ENCODE data around the gene UGGT1.

DNA sequence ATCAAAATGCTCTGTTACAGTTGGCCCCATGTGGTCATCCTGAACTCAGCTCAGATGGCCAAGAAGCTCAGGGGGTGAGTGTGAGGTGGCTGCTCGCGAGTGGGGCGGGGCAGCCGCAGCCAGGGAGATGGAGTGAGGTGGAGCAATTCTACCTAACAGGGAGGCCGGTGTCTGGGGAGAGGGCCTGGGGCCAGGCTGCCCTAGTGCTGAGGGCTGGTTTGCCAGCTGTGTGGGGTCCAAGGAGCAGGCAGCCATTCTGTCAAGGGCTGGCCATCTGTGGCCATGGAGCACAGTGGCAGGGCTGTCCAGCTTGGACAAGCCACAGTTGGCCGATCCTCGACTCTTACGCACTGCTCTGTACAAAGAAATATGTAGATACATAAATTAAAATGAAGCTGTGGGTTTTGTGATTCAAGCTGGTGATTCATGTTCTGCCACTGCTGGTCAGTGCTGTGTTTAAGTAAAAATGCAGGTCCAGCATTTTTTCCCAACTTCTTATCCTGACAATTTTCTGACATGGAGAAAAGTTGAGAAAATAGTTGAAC is 145.6 kb downstream of the UGGT1 start:
- TF ChIP-seq, protein P1, sequence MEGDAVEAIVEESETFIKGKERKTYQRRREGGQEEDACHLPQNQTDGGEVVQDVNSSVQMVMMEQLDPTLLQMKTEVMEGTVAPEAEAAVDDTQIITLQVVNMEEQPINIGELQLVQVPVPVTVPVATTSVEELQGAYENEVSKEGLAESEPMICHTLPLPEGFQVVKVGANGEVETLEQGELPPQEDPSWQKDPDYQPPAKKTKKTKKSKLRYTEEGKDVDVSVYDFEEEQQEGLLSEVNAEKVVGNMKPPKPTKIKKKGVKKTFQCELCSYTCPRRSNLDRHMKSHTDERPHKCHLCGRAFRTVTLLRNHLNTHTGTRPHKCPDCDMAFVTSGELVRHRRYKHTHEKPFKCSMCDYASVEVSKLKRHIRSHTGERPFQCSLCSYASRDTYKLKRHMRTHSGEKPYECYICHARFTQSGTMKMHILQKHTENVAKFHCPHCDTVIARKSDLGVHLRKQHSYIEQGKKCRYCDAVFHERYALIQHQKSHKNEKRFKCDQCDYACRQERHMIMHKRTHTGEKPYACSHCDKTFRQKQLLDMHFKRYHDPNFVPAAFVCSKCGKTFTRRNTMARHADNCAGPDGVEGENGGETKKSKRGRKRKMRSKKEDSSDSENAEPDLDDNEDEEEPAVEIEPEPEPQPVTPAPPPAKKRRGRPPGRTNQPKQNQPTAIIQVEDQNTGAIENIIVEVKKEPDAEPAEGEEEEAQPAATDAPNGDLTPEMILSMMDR (conservative IDR thresholded peaks at IDR 0.05; ENCODE audit: low read length): no peak
- TF ChIP-seq EZH2phosphoT487 (IDR thresholded peaks at IDR 0.05; ENCODE audit: borderline replicate concordance, low read depth, low read length): no peak

Measured in OCI-LY7 (cell line).